CD4-positive, CD25-positive, alpha-beta regulatory T cell (primary cell): ENCODE data around the gene ACTC1. TPM values are rescaled to one million over a fixed set of nuclear protein-coding genes. Genes with fewer than 3 reads are reported as not detected.
"Not testable (repeated sequence)": the region's sequence is repeated elsewhere in the genome, so short reads cannot be mapped to it uniquely, and the experiment has no call there.

ENCODE experiments used
- ATAC-seq, 2 donors: fragments of 150-1000 bp; cut with Tn5 transposase; one replicate each; pipeline ENCODE4 v1.10.0; 2021; ENCODE audit warnings: low read depth in 2 of 2, moderate number of reproducible peaks in 2 of 2, moderate library complexity in 1 of 2
- DNase-seq, 3 donors: peaks; one replicate each; pipeline versions ENCODE4 v3.0.0 to v3.0.0-alpha.2; 2012 to 2022; ENCODE audit warnings: mixed read lengths in 1 of 3
- H3K27ac ChIP-seq: one replicate; pipeline ENCODE4 v1.7.0; 2013; ENCODE audit warnings: mild to moderate bottlenecking, low read length; ENCODE audit not compliant: insufficient read depth, poor library complexity, severe bottlenecking
- H3K27me3 ChIP-seq: one replicate; pipeline ENCODE4 v1.7.0; 2013; ENCODE audit warnings: low read length; ENCODE audit not compliant: control insufficient read depth, insufficient read depth
- H3K36me3 ChIP-seq: one replicate; pipeline ENCODE4 v1.7.0; 2013; ENCODE audit warnings: mild to moderate bottlenecking, low read length, moderate library complexity; ENCODE audit not compliant: control insufficient read depth, insufficient read depth
- H3K4me1 ChIP-seq: 2 replicates; pipeline ENCODE4 v1.7.0; 2013; ENCODE audit warnings: mild to moderate bottlenecking, low read length; ENCODE audit not compliant: insufficient read depth, control insufficient read depth, poor library complexity, severe bottlenecking
- H3K4me3 ChIP-seq: one replicate; pipeline ENCODE4 v1.7.0; 2013; ENCODE audit warnings: low read depth, mild to moderate bottlenecking, low read length, moderate library complexity
- H3K9me3 ChIP-seq, 2 experiments: 1 replicate in 1 of 2; 2 replicates in 1 of 2; pipeline ENCODE4 v1.7.0; 2013; ENCODE audit warnings: low read length in 2 of 2, mild to moderate bottlenecking in 1 of 2, moderate library complexity in 1 of 2; ENCODE audit not compliant: control insufficient read depth in 2 of 2
- H3K27ac Mint-ChIP-seq, 3 donors: one replicate each; pipeline ENCODE4 v1.8.0; 2020 to 2022; ENCODE audit warnings: mild to moderate bottlenecking in 3 of 3, mixed read lengths in 3 of 3, moderate library complexity in 2 of 3
- H3K27me3 Mint-ChIP-seq: one replicate; pipeline ENCODE4 v1.8.0; 2022; ENCODE audit warnings: mild to moderate bottlenecking, mixed read lengths
- H3K36me3 Mint-ChIP-seq: one replicate; pipeline ENCODE4 v1.8.0; 2020; ENCODE audit warnings: mixed read lengths
- H3K4me1 Mint-ChIP-seq, 4 donors: one replicate each; pipeline ENCODE4 v1.8.0; 2020 to 2022; ENCODE audit warnings: mixed read lengths in 4 of 4, mild to moderate bottlenecking in 1 of 4
- H3K4me3 Mint-ChIP-seq, 4 donors: one replicate each; pipeline ENCODE4 v1.8.0; 2020 to 2022; ENCODE audit warnings: mild to moderate bottlenecking in 4 of 4, mixed read lengths in 4 of 4, moderate library complexity in 3 of 4
- H3K9me3 Mint-ChIP-seq, 7 donors: one replicate each; pipeline ENCODE4 v1.8.0; 2020 to 2022; ENCODE audit warnings: mixed read lengths in 7 of 7, mild to moderate bottlenecking in 3 of 7, moderate library complexity in 2 of 7
- polyA plus RNA-seq, 4 donors: library from polyadenylated mRNA; unstranded; fragments of 300-500 nt; fragmentation: Illumina TruSeq; gene quantifications; one replicate each; pipeline ENCODE4 v1.2.3, GENCODE V29; 2021
- total RNA-seq: library from RNA; stranded (reverse); gene quantifications from one replicate; pipeline ENCODE4 v1.2.3, GENCODE V29; 2022

Gene ACTC1
- total and polyA plus RNA-seq, 5 donors from 2014 or later: not detected

DNA sequence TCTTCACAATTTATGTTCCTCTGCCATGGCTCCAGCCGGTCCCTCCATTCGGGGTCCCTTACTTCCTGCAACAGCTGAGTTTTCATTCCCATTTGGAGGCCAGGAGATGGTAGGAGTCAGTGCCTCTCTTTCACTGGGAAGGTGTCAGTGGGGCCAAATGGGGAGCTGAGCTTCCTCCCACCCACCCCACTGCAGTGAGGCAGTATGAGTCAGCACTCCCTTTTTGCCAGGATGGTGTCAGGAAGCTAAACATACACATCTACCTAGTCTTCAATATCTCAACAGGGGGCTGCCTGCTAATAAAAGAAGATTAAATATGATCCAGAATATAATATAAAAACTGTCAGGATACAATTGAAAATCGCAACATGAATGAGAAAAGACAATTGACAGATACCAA is 12.7 kb upstream of the ACTC1 start:
- Mint-ChIP-seq H3K4me3 (no peak overlapping the region), H3K4me1 (no peaks in the 10 kb centered on the region), H3K27me3 (peaks cover 17% of the 10 kb centered on the region), H3K27ac (no peak overlapping the region), H3K9me3 (peaks cover 0 to 9% (median 0%) of the 10 kb centered on the region in 7 donors), H3K36me3 (no peaks in the 10 kb centered on the region)
- DNase-seq (no peak), ATAC-seq (no peak)
- Histone ChIP-seq H3K9me3 (no peaks in the 10 kb centered on the region), H3K27ac (no peak overlapping the region), H3K4me3 (no peak overlapping the region), H3K36me3 (no peaks in the 10 kb centered on the region), H3K27me3 (peaks cover 8% of the 10 kb centered on the region), H3K4me1 (no peaks in the 10 kb centered on the region)

GRCh38 chr15:34807241-34807640 is 11.9 kb upstream of the ACTC1 start:
- H3K27me3 ChIP-seq: peaks cover 11% of the 10 kb centered on the region
- H3K27ac Mint-ChIP-seq, H3K9me3 ChIP-seq, ATAC-seq, H3K4me1 Mint-ChIP-seq, DNase-seq, H3K27ac ChIP-seq, H3K36me3 Mint-ChIP-seq, H3K4me3 Mint-ChIP-seq, H3K4me3 ChIP-seq, H3K9me3 Mint-ChIP-seq, H3K4me1 ChIP-seq, H3K36me3 ChIP-seq: not testable (repeated sequence)
- H3K27me3 Mint-ChIP-seq: peaks cover 18% of the 10 kb centered on the region

- H3K27ac Mint-ChIP-seq: no peak overlapping the region
- H3K4me3 Mint-ChIP-seq: no peak overlapping the region
- H3K27me3 Mint-ChIP-seq: peaks cover 23% of the 10 kb centered on the region
These were observed 9.4 kb upstream of the ACTC1 start for GRCh38 chr15:34804776-34805175.

DNA sequence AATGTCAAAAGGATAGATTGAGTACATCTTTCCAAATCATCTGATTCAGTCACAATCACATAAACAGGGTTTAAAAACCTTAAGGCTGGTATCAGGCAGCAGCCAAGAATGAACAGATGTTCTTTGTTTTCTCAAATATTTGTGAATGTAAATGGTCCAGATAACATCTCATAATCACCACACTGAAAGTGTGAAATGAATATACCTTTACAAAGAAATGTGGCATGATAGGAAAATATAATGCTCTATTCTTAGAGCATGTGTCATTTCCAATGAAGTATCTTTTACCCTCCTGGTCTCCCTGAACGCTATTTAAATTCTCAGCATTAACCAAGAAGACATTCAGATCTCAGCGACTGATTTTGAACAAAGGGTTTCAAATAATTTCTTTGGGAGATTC is 8.8 kb upstream of the ACTC1 start:
- peaks cover 11% of the 10 kb centered on the region for H3K27me3 ChIP-seq
- H3K4me1 ChIP-seq: no peaks in the 10 kb centered on the region
- H3K27ac ChIP-seq: no peak overlapping the region
- Mint-ChIP-seq H3K9me3 (peaks cover 0 to 9% (median 0%) of the 10 kb centered on the region in 7 donors), H3K36me3 (no peaks in the 10 kb centered on the region), H3K4me1 (no peaks in the 10 kb centered on the region), H3K27ac (no peak overlapping the region), H3K4me3 (no peak overlapping the region), H3K27me3 (peaks cover 26% of the 10 kb centered on the region)
- no peak overlapping the region for H3K4me3 ChIP-seq
- H3K9me3 ChIP-seq: no peaks in the 10 kb centered on the region
- ATAC-seq (no peak), DNase-seq (no peak)
- no peaks in the 10 kb centered on the region for H3K36me3 ChIP-seq

More at GRCh38 chr15:34804776-34805175, 9.4 kb upstream of the ACTC1 start:
- H3K4me3 ChIP-seq: no peak overlapping the region
- no peak overlapping the region for H3K27ac ChIP-seq
- no peaks in the 10 kb centered on the region for H3K36me3 ChIP-seq
- DNase-seq (no peak), ATAC-seq (no peak)
- peaks cover 11% of the 10 kb centered on the region for H3K27me3 ChIP-seq
- H3K9me3 ChIP-seq: no peaks in the 10 kb centered on the region
- no peaks in the 10 kb centered on the region for H3K4me1 ChIP-seq
- Mint-ChIP-seq H3K4me1 (no peaks in the 10 kb centered on the region), H3K9me3 (peaks cover 0 to 9% (median 0%) of the 10 kb centered on the region in 7 donors), H3K36me3 (no peaks in the 10 kb centered on the region)

GRCh38 chr15:34802803-34803750 is 7.7 kb upstream of the ACTC1 start:
- H3K4me3 Mint-ChIP-seq: no peak overlapping the region
- H3K27me3 Mint-ChIP-seq: peaks cover 26% of the 10 kb centered on the region
- Histone ChIP-seq H3K9me3 (no peaks in the 10 kb centered on the region), H3K36me3 (no peaks in the 10 kb centered on the region), H3K27ac (no peak overlapping the region), H3K27me3 (peaks cover 11% of the 10 kb centered on the region), H3K4me1 (no peaks in the 10 kb centered on the region), H3K4me3 (no peak overlapping the region)
- peaks cover 0 to 5% (median 0%) of the 10 kb centered on the region in 7 donors for H3K9me3 Mint-ChIP-seq
- no peaks in the 10 kb centered on the region for H3K4me1 Mint-ChIP-seq
- no peaks in the 10 kb centered on the region for H3K36me3 Mint-ChIP-seq
- H3K27ac Mint-ChIP-seq: no peak overlapping the region
- no peak for DNase-seq
- ATAC-seq: no peak

- Mint-ChIP-seq H3K27ac (no peak overlapping the region), H3K27me3 (peaks cover 30% of the 10 kb centered on the region), H3K4me1 (no peaks in the 10 kb centered on the region), H3K9me3 (peaks cover 0 to 5% (median 0%) of the 10 kb centered on the region in 7 donors), H3K4me3 (no peak overlapping the region), H3K36me3 (no peaks in the 10 kb centered on the region)
- H3K9me3 ChIP-seq: no peaks in the 10 kb centered on the region
- H3K4me3 ChIP-seq: no peak overlapping the region
- H3K27me3 ChIP-seq: peaks cover 11% of the 10 kb centered on the region
- no peak overlapping the region for H3K27ac ChIP-seq
- DNase-seq: no peak
- ATAC-seq: no peak
- H3K36me3 ChIP-seq: no peaks in the 10 kb centered on the region
- H3K4me1 ChIP-seq: no peaks in the 10 kb centered on the region
These were observed 7.0 kb upstream of the ACTC1 start for GRCh38 chr15:34802371-34802770.

GRCh38 chr15:34799149-34800101 is 4.1 kb upstream of the ACTC1 start:
- H3K4me1 Mint-ChIP-seq: no peaks in the 10 kb centered on the region
- H3K4me3 ChIP-seq: no peak overlapping the region
- DNase-seq: no peak
- no peak overlapping the region for H3K27ac Mint-ChIP-seq
- no peak for ATAC-seq
- no peak overlapping the region for H3K27ac ChIP-seq
- peaks cover 17% of the 10 kb centered on the region for H3K27me3 ChIP-seq
- H3K4me1 ChIP-seq: no peaks in the 10 kb centered on the region
- peaks cover 32% of the 10 kb centered on the region for H3K27me3 Mint-ChIP-seq
- H3K9me3 Mint-ChIP-seq: peaks cover 0 to 3% (median 0%) of the 10 kb centered on the region in 7 donors
- H3K9me3 ChIP-seq: no peaks in the 10 kb centered on the region
- H3K36me3 Mint-ChIP-seq: no peaks in the 10 kb centered on the region
- no peaks in the 10 kb centered on the region for H3K36me3 ChIP-seq
- no peak overlapping the region for H3K4me3 Mint-ChIP-seq
